NCI-H2081 treated with DMSO at 0.1 percent for 48 hours (cell line): ENCODE data around the gene DDX56.

Experiments
- DNase-seq: peaks from one replicate; lab custom pipeline; 2025; lab: John Stamatoyannopoulos, UW

The DDX56 gene

GRCh38 chr7:44535348-44536064 is 38.2 kb downstream of the DDX56 start:
- no peak for DNase-seq

GRCh38 chr7:44534501-44534900 is 39.2 kb downstream of the DDX56 start:
- DNase-seq = no peak

- no peak for DNase-seq
Measured at GRCh38 chr7:44534087-44534486, 39.6 kb downstream of the DDX56 start.

- DNase-seq = no peak
Measured at GRCh38 chr7:44533301-44534055, 40.2 kb downstream of the DDX56 start.

- no peak for DNase-seq
Measured at GRCh38 chr7:44531421-44532380, 42.0 kb downstream of the DDX56 start.

GRCh38 chr7:44530990-44531389 is 42.7 kb downstream of the DDX56 start:
- no peak for DNase-seq

GRCh38 chr7:44524811-44525388 is 48.8 kb downstream of the DDX56 start:
- DNase-seq = no peak

- no peak for DNase-seq
Measured at GRCh38 chr7:44522315-44522714, 51.4 kb downstream of the DDX56 start.

GRCh38 chr7:44521347-44522095 is 52.2 kb downstream of the DDX56 start:
- DNase-seq = no peak

- DNase-seq = no peak
Measured at GRCh38 chr7:44520574-44520973, 53.1 kb downstream of the DDX56 start.

GRCh38 chr7:44519546-44519945 is 54.2 kb downstream of the DDX56 start:
- no peak for DNase-seq

- no peak for DNase-seq
Measured at GRCh38 chr7:44518761-44519160, 54.9 kb downstream of the DDX56 start.

- no peak for DNase-seq
Measured at GRCh38 chr7:44517175-44517574, 56.5 kb downstream of the DDX56 start.
